ENCODE data around the gene OPRL1. TPM values are rescaled to one million over a fixed set of nuclear protein-coding genes. Genes with fewer than 3 reads are reported as not detected.

Gene OPRL1
- total RNA-seq, 2 experiments from 2014 or later, result 0.61 to 0.63 TPM

DNA sequence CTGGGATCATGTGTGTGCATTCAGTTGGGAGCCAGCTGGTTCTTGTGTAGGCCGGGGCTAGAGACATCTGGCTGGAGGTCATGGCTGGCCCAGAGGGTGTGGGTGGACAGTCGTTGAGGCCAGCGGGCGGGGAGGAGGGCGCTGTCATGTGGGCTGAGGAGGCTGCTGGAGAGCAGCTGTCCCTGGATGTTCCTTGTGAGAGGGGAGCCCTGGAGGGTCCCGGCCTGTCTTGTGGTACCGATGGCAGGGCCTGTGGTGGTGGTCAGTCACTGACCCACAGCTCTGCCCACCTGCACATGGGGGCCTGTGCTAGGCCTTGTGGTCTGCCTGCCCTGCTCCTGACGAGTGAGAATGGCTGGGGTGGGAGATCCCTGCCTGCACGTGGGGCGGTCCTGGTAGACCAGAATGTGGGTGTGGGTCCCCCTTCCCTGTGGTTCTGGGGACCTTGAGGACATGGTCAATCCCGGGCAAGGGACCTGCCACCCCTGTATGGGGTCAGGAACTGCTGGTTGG, 45.8 kb upstream of the OPRL1 start:
- DNase-seq (no peak), ATAC-seq (no peak)
- peaks cover 2% of the 10 kb centered on the region for H3K27me3 Mint-ChIP-seq
- peak overlapping the region; percentile 94 for H3K27ac Mint-ChIP-seq
- H3K4me1 Mint-ChIP-seq (ENCODE audit: low read depth), result peaks cover 40% of the 10 kb centered on the region
- POLR2A ChIA-PET, result interaction anchor here (0.6 kb wide), 1 partner anchor 27 kb away, joined by 3 read pairs; no protein-coding TSS in a partner anchor
- H3K4me3 Mint-ChIP-seq, result no peak overlapping the region
- intact Hi-C loops (cut with micrococcal nuclease), result loop anchor here (10.0 kb wide), 1 partner anchor 49 kb away; the partner anchor contains the start of gene PRPF6
- H3K9me3 Mint-ChIP-seq, result no peaks in the 10 kb centered on the region
- peaks cover 15% of the 10 kb centered on the region for H3K36me3 Mint-ChIP-seq (ENCODE audit: low read depth)
- TF ChIP-seq, protein P1, sequence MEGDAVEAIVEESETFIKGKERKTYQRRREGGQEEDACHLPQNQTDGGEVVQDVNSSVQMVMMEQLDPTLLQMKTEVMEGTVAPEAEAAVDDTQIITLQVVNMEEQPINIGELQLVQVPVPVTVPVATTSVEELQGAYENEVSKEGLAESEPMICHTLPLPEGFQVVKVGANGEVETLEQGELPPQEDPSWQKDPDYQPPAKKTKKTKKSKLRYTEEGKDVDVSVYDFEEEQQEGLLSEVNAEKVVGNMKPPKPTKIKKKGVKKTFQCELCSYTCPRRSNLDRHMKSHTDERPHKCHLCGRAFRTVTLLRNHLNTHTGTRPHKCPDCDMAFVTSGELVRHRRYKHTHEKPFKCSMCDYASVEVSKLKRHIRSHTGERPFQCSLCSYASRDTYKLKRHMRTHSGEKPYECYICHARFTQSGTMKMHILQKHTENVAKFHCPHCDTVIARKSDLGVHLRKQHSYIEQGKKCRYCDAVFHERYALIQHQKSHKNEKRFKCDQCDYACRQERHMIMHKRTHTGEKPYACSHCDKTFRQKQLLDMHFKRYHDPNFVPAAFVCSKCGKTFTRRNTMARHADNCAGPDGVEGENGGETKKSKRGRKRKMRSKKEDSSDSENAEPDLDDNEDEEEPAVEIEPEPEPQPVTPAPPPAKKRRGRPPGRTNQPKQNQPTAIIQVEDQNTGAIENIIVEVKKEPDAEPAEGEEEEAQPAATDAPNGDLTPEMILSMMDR (IDR thresholded peaks at IDR 0.05), result no peak
- CTCF ChIA-PET, result interaction anchor here (0.7 to 1.3 kb wide), 2 partner anchors 10 to 31 kb away, joined by 3 to 4 read pairs; no protein-coding TSS in a partner anchor

DNA sequence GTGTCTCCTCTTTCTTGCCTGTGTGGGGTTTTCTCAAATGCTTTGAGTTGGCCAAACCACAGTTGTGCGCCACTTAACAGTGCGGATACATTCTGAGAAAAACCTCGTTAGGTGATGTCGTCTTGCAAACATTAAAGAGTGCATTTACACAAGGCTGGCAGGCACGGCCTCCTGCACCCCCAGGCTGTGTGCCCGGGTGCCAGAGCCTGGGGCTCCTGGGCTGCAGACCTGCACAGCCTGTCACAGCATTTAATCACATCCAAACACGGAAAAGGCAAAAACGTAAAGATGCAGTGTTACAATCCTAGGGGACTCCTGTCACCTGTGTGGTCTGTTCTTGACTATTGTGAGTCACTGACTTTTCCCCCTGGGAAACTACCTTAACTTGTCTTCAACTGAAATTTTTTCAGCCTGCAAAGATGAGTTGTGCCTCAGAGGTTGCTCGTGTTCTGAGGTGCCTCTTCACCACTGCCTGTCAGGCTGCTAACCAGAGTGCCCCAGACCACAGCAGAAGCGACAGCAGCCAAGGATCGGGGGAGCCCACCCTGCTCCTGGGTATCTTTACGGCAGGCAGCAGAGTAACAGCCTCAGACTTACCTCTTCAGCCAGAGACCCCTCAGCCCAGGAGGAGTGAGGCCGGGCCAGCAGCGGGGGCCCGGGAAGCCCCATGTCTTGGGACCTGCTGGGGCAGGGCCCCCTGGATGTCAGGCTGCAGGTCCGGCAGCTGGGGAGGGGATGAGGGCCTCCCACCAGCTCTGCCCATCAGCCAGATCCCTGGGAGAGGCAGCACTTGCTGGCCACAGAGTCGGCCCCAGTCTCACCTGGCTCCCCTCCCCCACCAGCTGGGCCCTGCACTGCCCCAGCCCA, 44.6 kb upstream of the OPRL1 start:
- intact Hi-C loops (cut with micrococcal nuclease), result loop anchor here (10.0 kb wide), 1 partner anchor 50 kb away; the partner anchor contains the start of gene PRPF6
- ChIA-PET CTCF (interaction anchor here (0.7 to 5.9 kb wide), 4 partner anchors 35 to 85 kb away, joined by 3 to 88 read pairs (median 6); partner anchors contain the start of genes PRPF6 and SAMD10), POLR2A (interaction anchor here (0.7 to 5.7 kb wide), 4 partner anchors 12 to 1228 kb away, joined by 3 to 51 read pairs (median 4); partner anchors contain the start of genes PRPF6 and SAMD10)
- peaks cover 2% of the 10 kb centered on the region for H3K27me3 Mint-ChIP-seq
- H3K9me3 Mint-ChIP-seq, result no peaks in the 10 kb centered on the region
- H3K27ac Mint-ChIP-seq, result peak overlapping the region; percentile 94
- TF ChIP-seq, protein P1 (IDR thresholded peaks at IDR 0.05), result no peak
- peaks cover 12% of the 10 kb centered on the region for H3K36me3 Mint-ChIP-seq (ENCODE audit: low read depth)
- peak overlapping the region; percentile 42 for H3K4me3 Mint-ChIP-seq
- ATAC-seq (peak; percentile 60), DNase-seq (peak; percentile 82)
- peaks cover 50% of the 10 kb centered on the region for H3K4me1 Mint-ChIP-seq (ENCODE audit: low read depth)

DNA sequence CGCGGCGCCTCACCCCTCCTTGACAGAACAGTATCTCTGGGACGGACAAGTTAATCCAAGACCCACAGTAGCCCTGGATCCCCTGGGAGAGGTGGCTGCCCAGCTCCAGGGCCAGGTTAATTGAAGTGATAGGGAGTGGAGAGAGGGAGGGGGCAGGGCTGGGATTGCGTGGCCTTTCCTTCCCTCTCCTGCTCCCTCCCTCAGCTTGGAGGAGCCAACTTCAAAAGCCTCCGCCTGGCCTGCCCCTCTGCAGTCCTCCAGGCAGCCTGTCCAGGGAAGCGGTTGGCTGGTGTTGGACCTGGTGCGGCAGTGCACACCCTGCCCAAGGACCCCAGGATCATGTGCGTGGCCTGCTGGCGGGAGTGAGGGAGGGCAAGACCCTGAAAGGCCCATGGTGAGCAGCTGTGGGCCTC, 43.9 kb upstream of the OPRL1 start, which contains the start of gene C20orf204:
C20orf204 (plus strand) TSS at position 250 of the 413 bp plus-strand sequence; CDS start at position 392, 142 bp downstream.
- intact Hi-C loops (cut with micrococcal nuclease), result loop anchor here (10.0 kb wide), 1 partner anchor 51 kb away; the partner anchor contains the start of gene PRPF6
- no peak for DNase-seq
- Mint-ChIP-seq H3K27ac (peak within 1 kb of the TSS; percentile 94), H3K4me1 (ENCODE audit: low read depth) (peaks cover 52% of the 10 kb centered on the region), H3K4me3 (peak within 1 kb of the TSS; percentile 42), H3K27me3 (peaks cover 2% of the 10 kb centered on the region), H3K9me3 (no peaks in the 10 kb centered on the region), H3K36me3 (ENCODE audit: low read depth) (peaks cover 9% of the 10 kb centered on the region)
- CTCF ChIA-PET, result interaction anchor here (1.3 to 5.9 kb wide), 4 partner anchors 34 to 84 kb away, joined by 4 to 88 read pairs (median 8); partner anchors contain the start of genes PRPF6 and SAMD10
- POLR2A ChIA-PET, result interaction anchor here (1.6 to 5.7 kb wide), 3 partner anchors 13 to 55 kb away, joined by 3 to 51 read pairs (median 5); partner anchors contain the start of genes PRPF6 and SAMD10
- TF ChIP-seq, protein P1 (IDR thresholded peaks at IDR 0.05), result no peak
- ATAC-seq, result no peak

DNA sequence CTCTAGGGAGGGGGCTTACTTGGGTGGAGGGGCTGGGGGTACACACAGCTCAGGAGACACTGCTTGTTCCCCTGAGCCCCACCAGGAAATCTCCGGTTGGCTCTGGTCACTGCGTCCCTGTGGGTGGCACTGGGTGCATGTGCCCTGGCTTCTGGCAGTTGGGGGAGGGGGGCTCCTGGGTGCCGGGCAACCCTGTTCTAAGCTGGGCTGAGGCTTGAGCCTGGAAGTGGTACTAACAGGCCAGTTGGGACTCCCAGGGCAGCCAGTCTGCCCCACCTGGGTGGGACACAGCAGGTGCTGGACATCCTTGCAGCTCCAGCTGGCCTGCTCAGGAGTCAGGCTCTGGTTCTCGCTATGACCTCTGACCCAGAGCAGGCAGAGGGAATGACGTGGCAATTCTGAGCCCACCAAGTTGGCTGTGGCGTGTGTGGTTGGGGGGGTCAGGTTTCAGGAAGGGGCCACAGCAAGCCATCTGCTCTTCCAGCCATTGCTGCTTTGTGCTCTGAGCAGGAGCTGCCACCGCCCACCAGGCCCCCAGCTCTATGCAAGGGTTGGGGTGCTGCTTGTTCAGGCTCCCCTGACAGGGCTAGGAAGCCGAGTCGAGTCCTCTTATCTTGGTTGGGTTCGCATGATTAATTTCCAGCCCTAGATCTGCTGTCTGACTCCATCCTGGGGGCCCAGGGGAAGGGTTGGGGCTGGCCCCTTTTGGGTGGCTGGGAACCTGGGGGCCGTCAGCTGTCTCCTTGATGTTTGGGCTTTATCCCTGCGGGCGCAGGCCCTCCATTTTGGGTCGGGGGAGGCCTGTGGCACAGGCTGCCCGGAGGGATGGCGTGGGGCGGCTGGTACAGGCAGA, 43.3 kb upstream of the OPRL1 start:
- intact Hi-C loops (cut with micrococcal nuclease), result loop anchor here (10.0 kb wide), 1 partner anchor 52 kb away; the partner anchor contains the start of gene PRPF6
- TF ChIP-seq, protein P1 (IDR thresholded peaks at IDR 0.05), result no peak
- Mint-ChIP-seq H3K36me3 (ENCODE audit: low read depth) (peaks cover 6% of the 10 kb centered on the region), H3K4me3 (no peak overlapping the region), H3K27me3 (peaks cover 2% of the 10 kb centered on the region), H3K9me3 (no peaks in the 10 kb centered on the region), H3K27ac (peak overlapping the region; percentile 77), H3K4me1 (ENCODE audit: low read depth) (peaks cover 55% of the 10 kb centered on the region)
- DNase-seq, result peak; percentile 64
- CTCF ChIA-PET, result interaction anchor here (1.0 to 5.9 kb wide), 7 partner anchors 21 to 84 kb away, joined by 4 to 88 read pairs (median 8); partner anchors contain the start of genes OPRL1, PRPF6, RGS19 and SAMD10
- peak; percentile 12 for ATAC-seq
- POLR2A ChIA-PET, result interaction anchor here (0.9 to 5.7 kb wide), 5 partner anchors 10 to 327 kb away, joined by 3 to 51 read pairs (median 5); partner anchors contain the start of genes PRPF6 and SAMD10
